Tibial artery (tissue), 4 donors: ENCODE results near the gene SPINDOC.

Experiments used
- DNase-seq, 2 donors: peaks; one replicate each; pipeline ENCODE4 v3.0.0-alpha.2; 2019
- H3K27ac ChIP-seq, 2 donors: fragments of 200-600 bp; sonication (generic) in 1 of 2; 1 replicate in 1 of 2; 2 replicates in 1 of 2; pipeline ENCODE4 v1.5.1; 2018 to 2019; ENCODE audit warnings: mild to moderate bottlenecking in 1 of 2
- H3K27me3 ChIP-seq, 2 donors: fragments of 200-600 bp; sonication (generic) in 1 of 2; one replicate each; pipeline versions ENCODE4 v1.5.1 to v1.6.0; 2016 to 2019
- H3K36me3 ChIP-seq, 3 donors: fragments of 200-600 bp; sonication (generic) in 2 of 3; one replicate each; pipeline ENCODE4 v1.5.1; 2016 to 2019; ENCODE audit warnings: mild to moderate bottlenecking in 2 of 3
- H3K4me1 ChIP-seq, 4 donors: fragments of 200-600 bp; sonication (generic) in 2 of 4; 1 replicate in 3 of 4; 2 replicates in 1 of 4; pipeline ENCODE4 v1.5.1; 2016 to 2019
- H3K4me3 ChIP-seq, 2 donors: fragments of 200-600 bp; sonication (generic) in 1 of 2; 1 replicate in 1 of 2; 2 replicates in 1 of 2; pipeline ENCODE4 v1.5.1; 2018 to 2019; ENCODE audit warnings: mild to moderate bottlenecking in 2 of 2
- H3K9me3 ChIP-seq, 3 donors: fragments of 200-600 bp; sonication (generic) in 1 of 3; one replicate each; pipeline ENCODE4 v1.5.1; 2016 to 2019
- CTCF ChIP-seq, 2 experiments: fragments of 200-600 bp in 1 of 2; fragments of 450-650 bp in 1 of 2; IDR thresholded peaks; one replicate each; pipeline ENCODE4 v1.5.1; 2017 to 2019; ENCODE audit warnings: antibody characterized with exemption in 2 of 2, mild to moderate bottlenecking in 1 of 2, moderate library complexity in 1 of 2
- intact Hi-C: fragments of 100-400 bp; cut with DNase I; formaldehyde crosslinking; loops from one replicate; pipeline ENCODE4 v1.15.0; 2023; ENCODE audit warnings: low total_unique reads

SPINDOC gene

GRCh38 chr11:63851364-63851763, 38.1 kb downstream of the SPINDOC start:
- DNase-seq, result no peak
- intact Hi-C loops, result no loop called here
- Histone ChIP-seq H3K36me3 (no peaks in the 10 kb centered on the region), H3K27me3 (no peaks in the 10 kb centered on the region), H3K9me3 (no peaks in the 10 kb centered on the region), H3K4me3 (no peak overlapping the region), H3K27ac (no peak overlapping the region), H3K4me1 (peaks cover 0 to 30% (median 15%) of the 10 kb centered on the region in 4 donors)
- no peak for TF ChIP-seq CTCF (IDR thresholded peaks at IDR 0.05)

- Histone ChIP-seq H3K27me3 (no peaks in the 10 kb centered on the region), H3K9me3 (no peaks in the 10 kb centered on the region), H3K27ac (no peak overlapping the region), H3K4me3 (no peak overlapping the region), H3K36me3 (no peaks in the 10 kb centered on the region), H3K4me1 (peaks cover 0 to 24% (median 15%) of the 10 kb centered on the region in 4 donors)
- no peak for TF ChIP-seq CTCF (IDR thresholded peaks at IDR 0.05)
- intact Hi-C loops, result no loop called here
- DNase-seq, result no peak
Observed at GRCh38 chr11:63853476-63853875, 40.2 kb downstream of the SPINDOC start.

- Histone ChIP-seq H3K4me3 (no peak overlapping the region), H3K4me1 (peaks cover 0 to 27% (median 18%) of the 10 kb centered on the region in 4 donors), H3K27me3 (no peaks in the 10 kb centered on the region), H3K36me3 (peaks cover 0 to 5% (median 0%) of the 10 kb centered on the region in 3 donors), H3K27ac (no peak overlapping the region), H3K9me3 (no peaks in the 10 kb centered on the region)
- no peak for DNase-seq
- intact Hi-C loops, result no loop called here
- TF ChIP-seq CTCF (IDR thresholded peaks at IDR 0.05), result no peak
Observed at GRCh38 chr11:63854696-63855095, 41.4 kb downstream of the SPINDOC start.

- Histone ChIP-seq H3K4me1 (peaks cover 0 to 21% (median 17%) of the 10 kb centered on the region in 4 donors), H3K9me3 (no peaks in the 10 kb centered on the region), H3K27me3 (no peaks in the 10 kb centered on the region), H3K27ac (no peak overlapping the region), H3K4me3 (no peak overlapping the region), H3K36me3 (peaks cover 0 to 7% (median 0%) of the 10 kb centered on the region in 3 donors)
- intact Hi-C loops, result no loop called here
- no peak for TF ChIP-seq CTCF (IDR thresholded peaks at IDR 0.05)
- no peak for DNase-seq
Observed at GRCh38 chr11:63855975-63856374, 42.7 kb downstream of the SPINDOC start.

GRCh38 chr11:63858628-63859550, 45.6 kb downstream of the SPINDOC start:
- Histone ChIP-seq H3K36me3 (peaks cover 0 to 17% (median 11%) of the 10 kb centered on the region in 3 donors), H3K27me3 (no peaks in the 10 kb centered on the region), H3K9me3 (no peaks in the 10 kb centered on the region), H3K4me1 (peaks cover 0 to 25% (median 9%) of the 10 kb centered on the region in 4 donors), H3K4me3 (no peak overlapping the region), H3K27ac (peak overlapping the region in 1 of 2 donors; percentile 8)
- intact Hi-C loops, result no loop called here
- no peak for TF ChIP-seq CTCF (IDR thresholded peaks at IDR 0.05)
- DNase-seq, result peak in 1 of 2 donors; percentile 58
